Lung microvascular endothelial cell (primary cell): ENCODE results near the gene TMC8. TPM values are rescaled to one million over a fixed set of nuclear protein-coding genes. Genes with fewer than 3 reads are reported as not detected.

Experiments
- DNase-seq, 2 donors: peaks; one replicate each; pipeline versions ENCODE4 v3.0.0 to v3.0.0-alpha.2; 2010; ENCODE audit warnings: low read depth in 2 of 2
- total RNA-seq: library from RNA; depleted of rRNA; stranded (reverse); fragments of >200 nt; gene quantifications from 2 replicates; pipeline ENCODE4 v1.2.1, GENCODE V29; 2014

TMC8 gene
- total RNA-seq, 1 donor from 2014 or later, result 0.20 TPM

GRCh38 chr17:78124081-78124835 lies 6.3 kb upstream of the TMC8 start:
- no peak for DNase-seq

GRCh38 chr17:78124836-78125137 lies 5.8 kb upstream of the TMC8 start:
- no peak for DNase-seq

DNA sequence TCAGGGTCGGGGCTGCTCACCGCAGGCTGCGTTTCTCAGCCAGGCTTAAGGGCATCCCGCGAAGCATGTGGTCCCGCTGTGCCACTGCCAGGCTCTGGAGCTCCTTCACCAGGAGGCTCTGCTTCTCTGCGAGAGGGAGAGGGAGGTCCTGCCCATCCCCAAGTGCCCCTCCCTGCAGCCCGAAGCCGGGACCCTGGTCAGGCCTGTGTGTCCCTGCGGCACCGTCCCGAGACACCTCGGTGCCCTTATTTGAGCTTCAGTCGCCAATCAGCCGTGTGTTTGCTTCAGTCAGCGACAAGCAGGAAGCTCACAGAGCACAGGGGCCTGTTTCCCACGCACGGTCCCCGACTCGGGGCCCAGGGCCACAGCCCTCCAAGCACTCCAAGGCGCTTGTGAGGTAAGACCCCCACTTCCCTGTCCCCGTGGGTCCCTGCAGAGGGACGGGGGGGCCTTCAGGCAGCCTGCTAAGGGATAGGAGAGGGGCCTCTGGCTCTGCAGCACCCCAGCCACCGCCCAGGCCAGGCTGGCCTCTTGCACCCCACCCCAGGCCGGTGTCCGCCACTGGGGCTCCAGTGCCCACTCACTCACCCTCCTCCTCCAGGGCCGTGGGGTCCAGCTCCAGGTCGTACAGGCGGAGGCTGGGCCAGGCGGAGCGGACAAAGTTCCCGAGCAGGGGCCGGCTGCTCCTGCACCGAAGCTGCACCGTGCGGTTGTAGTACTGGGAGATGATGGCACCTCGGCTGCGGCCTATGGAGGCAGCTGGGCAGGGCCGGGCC lies 5.2 kb upstream of the TMC8 start:
- no peak for DNase-seq

DNA sequence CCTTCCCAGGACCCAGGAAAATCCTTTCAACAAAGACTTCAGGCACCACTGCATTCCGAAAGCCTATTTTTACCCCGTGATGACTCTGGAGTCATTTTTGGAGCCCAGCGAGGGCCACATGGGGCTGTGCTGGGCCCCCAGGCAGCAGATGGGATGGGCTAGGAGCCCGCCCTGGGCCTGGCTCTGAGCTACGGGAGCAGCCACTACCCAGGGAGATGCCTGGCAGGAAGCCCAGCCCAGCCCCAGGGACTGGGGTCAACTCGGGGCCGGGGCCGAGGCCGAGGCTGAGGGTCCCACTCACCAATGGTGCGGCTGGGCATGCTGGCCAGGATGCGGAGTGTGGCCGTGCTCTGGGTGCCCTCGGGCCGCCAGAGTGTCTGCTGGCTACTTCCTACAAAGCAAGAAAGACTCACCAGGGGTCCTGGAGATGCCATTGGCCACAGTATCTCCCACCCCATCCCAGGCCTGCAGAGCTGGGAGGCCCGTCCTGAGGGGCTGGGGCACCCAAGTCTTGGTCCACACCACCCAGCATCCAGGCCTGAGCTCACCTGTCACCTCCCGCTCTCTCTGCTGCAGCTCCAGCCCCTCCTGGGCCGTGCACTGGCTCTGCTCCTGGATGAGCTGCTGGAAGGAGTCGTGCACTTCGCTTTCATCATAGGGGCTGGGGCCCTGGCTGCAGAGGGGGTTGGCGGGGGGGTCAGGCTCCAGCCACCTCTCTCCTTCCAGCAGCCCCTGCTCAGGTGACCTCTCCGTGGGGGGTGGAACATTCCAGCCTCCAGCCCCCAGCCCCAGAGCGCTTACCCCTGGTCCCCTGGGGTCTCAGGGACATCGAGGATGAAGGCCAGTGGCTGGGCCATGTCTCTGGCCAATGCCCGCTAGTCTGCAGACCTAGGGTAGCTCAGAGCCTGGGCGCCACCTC lies 4.3 kb upstream of the TMC8 start:
- DNase-seq, result no peak

DNA sequence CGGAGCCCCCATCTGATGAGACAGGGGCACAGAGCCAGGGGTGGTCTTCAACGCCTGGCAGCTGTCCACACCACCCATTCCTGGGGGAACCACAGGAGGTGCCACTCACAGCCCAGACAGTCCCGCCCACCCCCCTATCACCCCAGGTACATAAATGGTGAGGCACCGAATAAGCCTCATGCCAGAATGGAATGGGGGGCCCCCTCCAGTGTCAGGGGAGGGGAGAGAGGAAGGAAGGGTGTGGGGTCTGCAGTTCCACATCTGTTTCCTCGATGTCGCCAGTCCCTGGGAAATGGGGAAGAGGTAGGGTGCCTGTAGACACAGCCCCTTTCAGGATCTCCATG lies 3.7 kb upstream of the TMC8 start:
- DNase-seq, result no peak

DNA sequence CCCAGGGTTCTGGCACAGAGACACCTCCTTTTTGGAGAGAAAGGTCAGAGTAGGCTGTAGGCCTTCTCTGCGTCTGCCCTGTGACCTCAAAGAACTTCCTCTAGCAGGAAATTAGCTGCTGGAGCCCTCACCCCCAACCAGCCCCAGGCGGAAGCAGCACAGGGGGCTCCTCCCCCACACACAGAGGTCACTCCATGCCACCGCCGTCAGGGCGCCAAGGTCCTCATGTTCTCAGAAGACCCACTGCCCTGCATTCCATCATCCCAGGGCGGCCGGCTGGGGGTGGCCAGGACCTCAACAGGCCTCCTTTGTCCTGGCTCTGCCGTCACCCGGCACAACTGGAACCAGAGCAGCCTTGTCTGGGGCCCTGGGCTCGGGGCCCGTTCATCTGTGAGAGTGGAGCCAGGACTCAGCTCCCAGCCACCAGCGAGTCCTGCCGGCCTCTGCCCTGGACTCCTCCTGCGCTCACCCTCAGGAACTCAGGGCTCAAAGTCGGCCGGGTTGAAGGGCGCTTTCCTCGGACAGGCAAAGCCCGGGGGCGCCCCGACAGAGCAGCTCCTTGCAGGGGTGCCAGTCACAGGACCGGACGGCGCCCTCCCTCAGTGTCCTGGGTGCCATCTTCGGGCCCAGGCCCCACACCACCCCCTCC lies 3.2 kb upstream of the TMC8 start:
- peak in 1 of 2 donors; percentile 37 for DNase-seq

DNA sequence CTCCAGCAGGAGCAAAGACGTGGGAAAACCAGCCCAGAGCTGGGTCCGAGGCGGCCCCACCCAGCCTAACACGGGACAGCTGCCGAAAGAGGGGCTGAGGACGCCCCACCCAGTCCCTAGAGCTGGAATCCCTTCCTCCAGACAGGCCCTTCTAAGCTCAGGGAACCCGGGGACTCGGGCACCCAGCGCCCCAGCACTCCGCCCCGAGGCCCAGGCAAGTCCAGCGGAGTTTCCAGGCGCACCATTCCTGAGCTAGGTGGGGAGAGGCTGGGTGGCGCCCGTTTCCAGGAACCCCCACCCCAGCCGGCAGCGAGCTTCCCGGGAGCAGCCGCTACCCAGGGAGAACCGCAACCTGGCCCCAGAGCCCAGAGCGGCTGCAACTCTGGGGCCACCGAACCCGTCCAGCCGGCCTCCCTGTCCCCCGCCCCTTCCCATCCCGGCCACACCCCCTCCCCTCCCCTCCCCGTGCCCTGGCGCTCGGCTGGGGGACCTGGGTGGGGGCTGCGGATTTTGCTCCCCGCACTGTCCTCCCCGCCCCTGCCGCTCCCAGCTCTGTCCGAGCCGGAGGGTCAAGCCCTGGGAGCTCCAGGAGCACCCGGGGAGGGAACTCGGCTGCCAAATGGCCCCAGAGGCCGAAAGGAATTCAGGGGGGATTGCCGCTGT lies 2.6 kb upstream of the TMC8 start:
- DNase-seq, result no peak

DNA sequence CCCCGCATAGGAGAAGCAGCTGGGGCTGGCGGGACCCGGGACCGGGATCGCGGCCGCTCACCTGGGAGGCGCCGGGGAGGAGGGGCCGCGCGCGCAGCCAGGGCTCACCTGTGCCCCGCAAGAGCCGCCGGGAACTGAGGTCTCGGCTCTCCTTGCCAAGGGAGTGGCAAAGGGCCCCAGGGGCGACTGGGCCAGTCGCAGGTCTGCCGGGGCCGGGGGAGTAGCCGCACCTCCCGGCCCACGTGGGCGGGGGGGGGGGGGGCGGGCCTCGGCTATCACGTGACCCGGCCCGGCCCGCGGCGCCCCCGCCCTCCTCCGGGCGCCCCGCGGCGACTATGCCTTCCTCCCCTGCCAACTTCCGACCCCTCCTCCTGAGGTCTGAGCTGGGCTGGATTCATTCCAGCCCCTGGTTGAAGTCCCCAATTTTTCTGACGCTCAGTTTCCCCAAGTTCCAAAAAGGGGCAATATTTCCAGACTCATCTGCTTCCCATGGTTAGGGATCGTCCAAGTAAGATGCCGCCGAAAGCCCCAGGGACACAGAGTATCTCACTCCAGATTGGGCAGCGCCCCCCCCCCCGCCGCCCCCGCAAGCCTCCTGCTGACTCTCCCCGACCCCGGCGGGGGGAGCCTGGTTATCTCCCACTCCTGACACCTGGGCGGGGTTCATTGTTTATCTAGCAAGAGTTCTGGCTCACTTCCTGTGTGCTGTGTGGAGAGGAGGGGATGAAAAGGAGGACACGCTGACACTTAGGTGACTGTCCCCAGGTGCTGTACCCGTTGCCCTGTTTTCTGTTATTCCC lies 1.8 kb upstream of the TMC8 start, which contains the start of gene TMC6:
Gene TMC6 (minus strand): TSS at position 205 of the 800 bp plus-strand sequence. CDS start 1,923 bp downstream, outside the sequence.
- peak in 1 of 2 donors; percentile 39 for DNase-seq

DNA sequence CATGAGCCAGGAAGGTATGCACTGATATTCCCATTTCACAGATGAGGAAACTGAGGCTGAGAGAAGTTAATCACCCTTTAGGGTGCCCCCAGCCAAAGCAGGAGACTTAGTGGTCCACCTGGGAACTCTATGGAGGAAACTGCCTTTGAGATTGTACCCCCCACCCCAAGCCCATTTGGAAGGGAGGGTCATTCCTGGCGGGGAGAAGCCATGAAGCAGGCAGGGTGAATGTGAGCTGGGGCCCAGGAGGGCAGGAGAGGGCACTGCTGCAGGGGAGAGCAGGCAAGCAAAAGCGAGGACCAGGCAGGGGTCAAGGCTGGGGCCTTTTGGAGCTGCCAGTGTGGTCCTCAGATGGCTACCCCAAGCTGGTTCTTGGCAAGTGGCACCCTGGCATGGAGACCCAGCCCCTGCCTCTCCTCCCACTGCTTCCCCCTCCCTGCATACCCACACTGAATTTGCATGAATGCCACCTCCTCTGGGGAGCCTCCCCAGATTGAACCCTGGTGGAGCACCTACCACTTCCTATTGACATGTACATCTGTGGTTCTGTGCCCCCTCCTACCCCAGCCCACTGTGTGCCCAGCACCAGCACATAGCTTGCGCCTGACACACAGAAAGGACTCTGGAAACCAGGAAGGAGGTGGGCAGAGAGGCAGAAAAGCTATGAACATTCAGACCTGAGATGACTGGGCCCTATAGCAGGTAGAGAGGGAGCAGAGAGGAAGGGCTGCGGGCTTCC lies 1.1 kb upstream of the TMC8 start:
- DNase-seq, result no peak

DNA sequence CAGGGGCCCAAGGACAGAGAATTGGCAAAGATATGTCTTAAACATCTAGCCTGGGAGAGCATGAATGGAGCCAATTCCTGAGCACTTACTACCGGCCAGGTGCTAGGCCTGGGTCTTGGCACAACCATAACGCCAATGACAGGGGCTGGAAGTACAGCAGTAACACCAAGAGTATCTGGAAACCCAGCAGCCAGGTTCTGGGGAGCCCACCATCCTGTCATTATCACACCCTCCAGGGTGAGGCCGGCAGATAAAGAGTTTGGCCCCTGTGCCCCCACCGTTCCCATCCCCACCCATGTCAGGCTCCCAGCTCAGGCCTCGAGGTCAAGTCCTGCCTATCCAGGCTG lies 508 bp upstream of the TMC8 start:
- no peak for DNase-seq

DNA sequence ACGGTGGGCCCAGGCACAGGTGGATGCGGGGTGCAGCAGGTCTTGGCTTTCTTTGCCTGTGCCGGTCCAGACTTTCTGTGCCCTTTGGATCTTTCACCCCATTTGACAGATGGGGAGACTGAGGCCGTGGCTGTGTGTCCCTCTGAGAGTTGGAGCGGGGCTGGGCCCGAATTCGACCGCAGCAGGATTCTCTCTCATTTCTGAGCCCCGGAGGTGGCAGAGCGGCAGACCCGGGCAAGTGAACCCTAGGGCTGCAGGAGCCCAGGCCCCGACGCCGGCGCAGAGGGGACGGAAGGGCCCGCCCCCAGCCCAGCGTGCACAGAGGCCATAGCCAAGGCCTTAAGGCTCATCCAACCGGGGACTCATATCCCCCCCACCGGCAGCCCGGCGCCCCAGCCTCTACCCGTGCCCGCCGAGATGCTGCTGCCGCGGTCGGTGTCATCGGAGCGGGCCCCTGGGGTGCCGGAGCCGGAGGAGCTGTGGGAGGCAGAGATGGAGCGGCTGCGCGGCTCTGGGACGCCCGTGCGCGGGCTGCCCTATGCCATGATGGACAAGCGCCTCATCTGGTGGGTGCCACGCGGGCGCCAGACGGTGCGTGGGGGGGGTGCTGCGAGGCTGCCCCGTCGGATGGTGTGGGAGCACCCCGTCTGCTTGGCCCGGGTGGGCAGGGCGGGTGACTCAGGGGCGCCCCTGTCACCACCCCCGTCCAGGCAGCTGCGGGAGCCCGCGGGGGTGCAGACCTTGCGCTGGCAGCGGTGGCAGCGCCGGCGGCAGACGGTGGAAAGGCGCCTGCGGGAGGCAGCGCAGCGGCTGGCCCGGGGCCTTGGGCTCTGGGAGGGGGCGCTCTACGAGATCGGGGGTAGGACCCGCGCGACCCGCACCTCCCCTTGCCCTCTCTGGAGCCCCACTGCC lies 857 bp downstream of the TMC8 start:
- no peak for DNase-seq

DNA sequence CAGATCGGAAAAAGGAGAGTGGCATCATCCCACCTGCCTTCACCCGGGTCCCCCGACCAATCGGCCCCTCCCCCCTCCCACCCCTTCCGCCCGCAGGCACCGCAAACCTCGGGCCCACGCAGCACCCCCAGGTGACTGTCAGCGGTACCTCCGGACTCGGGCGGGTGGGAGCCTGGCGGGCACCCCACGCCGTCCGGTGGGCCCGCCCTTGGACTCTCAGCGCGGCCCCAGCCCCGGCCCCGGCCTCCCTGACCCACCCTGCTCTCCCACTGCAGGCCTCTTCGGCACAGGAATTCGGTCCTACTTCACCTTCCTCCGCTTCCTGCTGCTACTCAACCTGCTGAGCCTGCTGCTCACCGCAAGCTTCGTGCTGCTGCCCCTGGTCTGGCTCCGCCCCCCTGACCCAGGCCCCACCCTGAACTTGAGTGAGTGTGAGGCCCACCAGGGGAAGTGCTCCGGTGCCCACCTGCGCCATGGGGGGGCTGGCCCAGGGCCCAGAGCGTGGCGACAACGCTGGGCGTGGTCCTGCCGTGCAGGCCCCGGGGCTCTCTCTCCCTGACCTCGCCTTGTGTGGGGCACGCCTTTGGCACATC lies 1.6 kb downstream of the TMC8 start:
- DNase-seq, result no peak

DNA sequence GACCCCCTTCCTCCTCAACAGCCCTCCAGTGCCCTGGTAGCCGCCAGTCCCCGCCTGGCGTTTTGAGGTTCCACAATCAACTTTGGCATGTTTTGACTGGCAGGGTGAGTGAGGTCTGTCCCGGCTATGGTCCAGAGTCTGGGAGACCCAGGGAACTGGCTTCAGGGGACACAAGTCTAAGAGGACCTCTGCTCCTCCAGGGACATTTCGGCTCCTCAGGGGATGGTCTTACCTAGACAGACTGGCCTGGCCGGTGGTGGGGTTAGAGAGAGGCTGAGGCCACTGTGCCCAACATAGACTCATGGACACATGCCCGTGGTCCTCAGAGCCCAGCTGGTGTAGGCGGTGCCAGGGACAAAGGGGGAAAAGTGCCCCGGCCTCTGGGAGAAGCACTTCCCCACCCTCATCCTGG lies 2.2 kb downstream of the TMC8 start:
- DNase-seq, result no peak

GRCh38 chr17:78133179-78133951 lies 2.8 kb downstream of the TMC8 start:
- DNase-seq, result no peak

GRCh38 chr17:78133971-78134898 lies 3.7 kb downstream of the TMC8 start:
- peak; percentile 61 to 80 for DNase-seq

- DNase-seq, result no peak
Observed at GRCh38 chr17:78134899-78135385, 4.4 kb downstream of the TMC8 start.
